Cerebellar nuclear complex (tissue), 1 donor: ENCODE data around the gene GALE.
A peak's percentile ranks its signal among the peaks of the same experiment; 100 is the strongest.
"Not testable (repeated sequence)": the region's sequence is repeated elsewhere in the genome, so short reads cannot be mapped to it uniquely, and the experiment has no call there.

Source experiments
- DNase-seq, 2 experiments: peaks; one replicate each; lab custom pipeline; 2025; lab: John Stamatoyannopoulos, UW

The GALE gene

DNA sequence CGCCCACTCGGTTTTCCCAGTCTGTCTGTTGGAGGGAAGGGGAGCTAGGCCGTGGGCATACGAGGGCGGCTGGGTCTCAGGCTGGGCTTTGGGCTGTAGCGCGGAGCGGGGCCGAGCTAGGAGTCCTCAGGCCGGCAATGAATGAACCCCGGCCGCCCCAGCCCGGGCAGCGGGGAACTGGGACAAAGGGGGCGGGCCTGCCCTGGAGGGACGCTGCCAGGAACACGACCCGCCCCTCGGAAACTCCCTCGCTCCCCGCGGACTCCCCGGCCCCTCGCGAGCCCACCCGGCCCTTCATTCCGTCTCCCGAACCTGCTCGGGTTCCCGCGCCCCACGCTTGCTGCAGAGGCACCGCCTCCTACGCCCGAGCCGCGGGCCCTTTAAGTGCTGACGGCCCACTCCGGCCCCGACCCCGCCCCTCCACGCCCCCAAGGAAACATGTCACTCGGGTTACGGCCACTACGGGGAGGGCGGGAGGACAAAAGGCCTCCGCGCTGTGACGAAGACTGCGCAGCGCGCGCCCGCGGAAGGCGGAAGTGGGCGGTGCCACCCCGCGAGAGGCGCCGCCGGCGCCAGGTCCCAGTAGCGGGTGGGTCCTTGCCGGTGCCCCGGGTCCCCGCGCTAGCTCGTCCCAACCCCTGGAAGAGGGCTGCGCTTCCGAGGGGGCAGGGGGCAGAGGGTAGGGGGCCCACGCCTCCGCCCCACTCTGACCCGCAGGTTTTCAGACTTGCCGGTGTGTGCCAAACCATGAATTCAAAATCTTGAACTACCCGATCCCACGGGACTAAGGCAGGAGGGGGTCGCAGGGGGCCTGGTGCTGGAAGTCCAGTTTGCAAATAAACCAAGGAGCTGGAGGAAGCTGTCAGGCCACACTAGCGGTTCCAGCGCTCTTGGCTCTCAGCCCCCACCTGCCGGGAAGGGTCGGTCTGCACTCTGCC, at the start of gene GALE:
Gene GALE (minus strand): TSS at position 355 of the 938 bp plus-strand sequence. CDS start 1,747 bp downstream, outside the sequence.
- DNase-seq, result peak; percentile 37 to 90

DNA sequence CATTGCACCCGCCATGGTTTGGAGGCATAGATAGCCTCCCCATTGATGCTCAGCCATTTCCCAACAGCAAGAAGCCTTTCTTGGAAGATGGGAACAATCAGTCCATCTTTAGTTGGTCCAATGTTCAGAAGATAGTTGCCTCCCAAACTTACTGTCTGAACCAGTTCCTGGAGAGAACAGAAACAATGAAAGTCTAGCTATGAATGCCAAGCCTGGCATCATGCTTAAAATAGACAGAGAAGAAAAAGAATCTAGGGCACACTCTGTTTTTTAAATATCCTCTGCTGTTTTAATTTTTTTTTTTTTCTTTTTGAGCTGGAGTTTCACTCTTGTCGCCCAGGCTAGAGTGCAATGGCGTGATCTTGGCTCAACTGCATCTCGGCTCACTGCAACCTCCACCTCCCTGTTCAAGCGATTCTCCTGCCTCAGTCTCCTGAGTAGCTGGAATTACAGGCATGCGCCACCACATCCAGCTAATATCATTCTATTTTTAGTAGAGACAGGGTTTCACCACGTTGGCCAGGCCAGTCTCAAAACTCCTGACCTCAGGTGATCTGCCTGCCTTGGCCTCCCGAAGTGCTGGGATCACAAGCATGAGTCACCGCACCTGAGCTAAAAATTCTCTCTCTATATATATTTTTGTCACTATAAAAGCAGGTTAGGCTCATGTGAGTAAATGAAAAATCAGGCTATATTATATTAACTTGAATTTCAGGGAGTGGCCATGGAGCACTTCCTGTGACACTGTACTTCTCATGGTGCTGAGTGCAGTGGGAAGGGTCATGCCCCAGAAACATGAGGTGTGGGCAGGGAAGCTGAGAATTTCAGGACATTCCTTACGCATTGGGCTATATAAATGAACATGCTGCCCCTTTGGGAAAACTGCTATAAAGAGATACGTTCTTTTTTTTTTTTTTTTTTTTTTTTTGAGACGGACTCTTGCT, 48.4 kb upstream of the GALE start:
- DNase-seq, result no peak

DNA sequence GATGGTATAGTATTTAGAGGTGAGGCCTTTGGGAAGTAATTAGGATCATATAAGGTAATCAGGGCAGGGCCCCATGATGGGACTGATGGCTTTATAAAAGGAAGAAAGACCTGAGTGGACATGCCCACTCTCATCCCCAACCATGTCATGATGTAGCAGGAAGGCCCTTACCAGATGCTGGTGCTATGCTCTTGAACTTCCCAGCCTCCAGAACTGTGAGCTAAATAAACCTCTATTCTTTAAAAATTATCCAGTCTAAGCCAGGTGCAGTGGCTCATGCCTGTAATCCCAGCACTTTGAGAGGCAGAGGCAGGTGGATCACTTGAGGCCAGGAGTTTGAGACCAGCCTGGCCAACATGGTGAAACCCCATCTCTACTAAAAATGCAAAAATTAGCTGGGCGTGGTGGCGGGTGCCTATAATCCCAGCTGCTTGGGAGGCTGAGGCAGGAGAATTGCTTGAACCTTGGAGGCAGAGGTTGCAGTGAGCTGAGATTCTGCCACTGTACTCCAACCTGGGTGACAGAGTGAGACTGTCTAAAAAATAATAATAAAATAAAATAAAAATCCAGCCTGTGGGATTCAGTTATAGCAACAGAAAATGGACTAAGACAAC, 47.0 kb upstream of the GALE start:
- DNase-seq, result not testable (repeated sequence)

DNA sequence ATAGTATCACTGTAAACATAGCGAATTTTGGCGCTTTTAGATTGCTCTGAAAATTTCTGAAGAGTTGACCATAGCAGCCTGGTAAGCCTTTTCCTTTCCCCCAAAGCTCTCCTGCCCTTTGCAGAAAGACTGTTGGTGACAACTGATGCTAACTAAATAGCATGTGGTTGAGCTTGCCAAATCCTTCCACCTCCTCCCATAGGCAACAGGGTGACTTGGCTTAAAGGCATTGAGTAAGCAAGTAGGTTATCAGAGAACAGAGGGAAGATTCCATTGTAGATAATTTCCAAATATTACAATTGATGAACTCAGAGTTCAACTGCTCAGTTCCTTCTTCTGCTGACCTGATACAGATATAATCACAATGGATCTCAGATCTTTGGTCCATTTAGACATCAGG, 44.6 kb upstream of the GALE start:
- no peak for DNase-seq

DNA sequence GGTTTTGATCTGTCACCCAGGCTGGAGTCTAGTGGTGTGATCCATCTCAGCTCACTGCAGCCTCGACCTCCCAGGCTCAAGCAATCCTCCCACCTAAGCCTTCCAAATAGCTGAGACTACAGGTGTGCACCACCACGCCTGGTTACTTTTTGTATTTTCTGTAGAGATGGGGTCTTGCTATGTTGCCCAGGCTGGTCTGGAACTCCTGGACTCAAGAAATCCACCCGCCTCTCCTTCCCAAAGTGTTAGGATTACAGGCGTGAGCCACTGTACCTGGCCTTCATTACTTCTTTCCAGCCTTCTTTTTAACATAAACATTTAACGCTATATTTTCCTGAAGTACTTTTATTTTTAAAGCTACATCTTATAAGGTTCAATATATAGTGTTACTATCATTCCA, 43.1 kb upstream of the GALE start:
- DNase-seq, result no peak

DNA sequence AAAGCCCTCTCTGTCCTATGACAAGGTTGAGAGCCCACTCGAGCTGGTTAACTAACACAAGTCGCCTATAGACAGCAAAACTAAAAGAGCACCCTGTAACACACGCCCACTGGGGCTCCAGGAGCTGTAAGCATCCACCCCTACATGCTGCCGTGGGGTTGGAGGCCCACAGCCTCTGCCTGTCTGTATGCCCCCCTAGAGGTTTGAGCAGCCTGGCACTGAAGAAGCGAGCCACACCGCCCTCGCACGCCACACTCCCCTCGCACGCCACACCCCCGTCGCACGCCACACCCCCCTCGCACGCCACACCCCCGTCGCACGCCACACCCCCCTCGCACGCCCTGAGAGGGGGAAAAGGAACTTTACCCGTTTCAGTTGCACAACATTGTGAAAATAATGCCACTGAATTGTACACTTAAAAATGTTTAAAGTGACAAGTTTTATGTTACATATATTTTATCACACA, 37.9 kb upstream of the GALE start:
- DNase-seq, result no peak

DNA sequence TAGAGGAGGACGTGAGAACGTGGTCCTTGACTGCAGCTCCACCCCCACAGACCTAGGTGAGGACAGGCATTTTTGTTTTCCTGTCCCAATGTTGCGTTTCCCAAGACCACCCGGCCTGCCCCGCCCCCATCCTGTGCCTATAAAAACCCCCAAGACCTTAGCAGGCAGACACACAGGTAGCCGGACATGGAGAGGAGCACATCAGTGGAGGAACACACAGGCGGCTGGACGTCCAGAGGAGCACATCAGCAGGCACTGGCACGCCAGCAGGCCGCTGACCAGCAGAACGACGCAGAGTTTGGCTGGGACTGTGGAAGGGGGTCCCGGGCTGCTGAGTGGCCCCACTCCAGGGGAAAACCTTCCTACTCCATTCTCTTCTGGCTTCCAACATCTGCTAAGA, 37.4 kb upstream of the GALE start:
- DNase-seq, result no peak

DNA sequence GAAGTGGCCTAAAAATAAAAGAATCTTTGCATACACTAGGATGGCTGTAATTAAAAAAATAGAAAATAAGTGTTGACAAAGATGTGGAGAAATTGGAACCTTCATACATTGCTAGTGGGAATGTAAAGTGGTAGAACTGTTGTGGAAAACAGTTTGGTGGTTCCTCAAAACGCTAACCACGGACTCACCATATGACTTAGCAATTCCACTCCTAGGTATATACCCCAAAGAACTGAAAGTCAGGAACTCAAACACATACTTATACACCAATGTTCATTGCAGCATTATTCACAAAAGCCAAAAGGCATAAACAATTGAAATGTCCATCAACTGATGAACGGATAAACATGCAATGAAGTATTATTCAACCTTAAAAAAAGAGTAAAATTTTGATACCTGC, 35.5 kb upstream of the GALE start:
- no peak for DNase-seq

DNA sequence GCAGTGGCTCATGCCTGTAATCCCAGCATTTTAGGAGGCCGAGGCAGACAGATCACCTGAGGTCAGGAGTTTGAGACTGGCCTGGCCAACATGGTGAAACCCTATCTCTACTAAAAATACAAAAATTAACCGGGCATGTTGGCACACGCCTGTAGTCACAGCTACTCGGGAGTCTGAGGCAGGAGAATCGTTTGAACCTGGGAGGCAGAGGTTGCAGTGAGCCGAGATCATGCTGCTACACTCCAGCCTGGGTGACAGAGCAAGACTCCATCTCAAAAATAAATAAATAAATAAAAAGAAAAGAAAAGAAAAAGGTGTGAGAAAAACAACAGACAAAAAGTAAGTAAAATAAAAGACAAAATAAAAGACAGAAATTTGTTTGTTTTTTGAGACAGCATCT, 33.6 kb upstream of the GALE start:
- not testable (repeated sequence) for DNase-seq

DNA sequence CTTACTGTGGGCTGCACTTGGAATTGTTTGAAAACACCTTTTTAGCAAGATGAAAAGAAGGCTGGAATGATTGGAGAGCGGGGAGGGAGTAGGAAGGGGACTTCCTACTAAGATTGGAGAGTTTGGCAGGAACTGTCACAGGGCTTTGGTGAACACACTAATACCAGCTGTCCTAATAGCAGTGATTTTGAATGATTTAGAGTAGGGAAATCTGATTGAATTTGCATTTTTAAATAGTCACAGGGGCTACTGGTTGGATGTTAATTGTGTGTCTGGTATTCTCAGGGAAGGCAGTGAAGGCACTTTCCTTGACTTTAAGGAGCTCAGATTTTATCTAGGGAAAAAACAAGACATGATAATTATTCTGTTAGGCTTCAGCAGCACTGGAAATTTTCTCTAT, 27.2 kb upstream of the GALE start:
- DNase-seq, result no peak

DNA sequence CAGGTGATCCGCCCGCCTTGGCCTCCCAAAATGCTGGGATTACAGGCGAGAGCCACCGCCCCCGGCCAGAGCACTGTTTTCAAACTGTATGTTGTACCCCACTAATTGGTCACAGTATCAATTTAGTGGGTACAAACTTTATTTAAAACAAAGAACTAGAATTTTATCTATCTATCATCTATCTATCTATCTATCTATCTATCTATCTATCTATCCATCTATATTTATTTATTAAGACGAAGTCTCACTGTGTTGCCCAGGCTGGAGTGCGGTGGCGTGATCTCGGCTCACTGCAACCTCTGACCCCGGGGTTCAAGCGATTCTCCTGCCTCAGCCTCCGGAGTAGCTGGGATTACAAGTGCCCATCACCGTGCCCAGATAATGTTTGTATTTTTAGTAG, 26.0 kb upstream of the GALE start:
- DNase-seq, result not testable (repeated sequence)

DNA sequence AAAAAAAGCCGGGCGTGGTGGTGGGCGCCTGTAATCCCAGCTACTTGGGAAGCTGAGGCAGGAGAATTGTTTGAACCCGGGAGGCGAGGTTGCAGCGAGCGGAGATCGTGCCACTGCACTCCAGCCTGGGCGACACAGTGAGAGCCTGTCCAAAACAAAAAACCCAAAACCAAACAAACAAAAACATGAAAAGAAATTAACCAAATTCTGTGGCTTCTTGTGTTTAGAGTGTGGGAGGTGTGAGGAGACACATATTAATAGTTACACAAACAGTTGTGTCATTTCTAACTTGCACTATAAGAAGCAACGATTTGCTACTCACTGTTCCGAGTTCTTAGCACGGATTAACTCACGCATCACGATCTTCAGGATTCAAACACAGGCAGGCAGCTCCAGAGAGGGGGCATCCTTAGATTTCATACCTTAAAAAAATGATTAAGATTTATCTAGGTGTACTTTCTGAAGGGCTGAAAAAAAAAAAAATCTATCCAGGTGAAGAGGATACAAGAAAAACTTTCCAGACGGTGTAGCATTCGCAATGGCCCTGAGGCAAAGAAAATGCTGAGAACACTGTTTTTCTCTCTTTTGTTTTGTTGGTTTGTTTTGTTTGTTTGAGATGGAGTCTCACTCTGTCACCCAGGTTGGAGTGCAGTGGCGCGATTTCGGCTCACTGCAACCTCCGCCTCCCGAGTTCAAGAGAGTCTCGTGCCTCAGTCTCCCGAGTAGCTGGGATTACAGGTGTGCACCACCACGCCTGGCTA, 25.4 kb upstream of the GALE start:
- DNase-seq, result no peak

DNA sequence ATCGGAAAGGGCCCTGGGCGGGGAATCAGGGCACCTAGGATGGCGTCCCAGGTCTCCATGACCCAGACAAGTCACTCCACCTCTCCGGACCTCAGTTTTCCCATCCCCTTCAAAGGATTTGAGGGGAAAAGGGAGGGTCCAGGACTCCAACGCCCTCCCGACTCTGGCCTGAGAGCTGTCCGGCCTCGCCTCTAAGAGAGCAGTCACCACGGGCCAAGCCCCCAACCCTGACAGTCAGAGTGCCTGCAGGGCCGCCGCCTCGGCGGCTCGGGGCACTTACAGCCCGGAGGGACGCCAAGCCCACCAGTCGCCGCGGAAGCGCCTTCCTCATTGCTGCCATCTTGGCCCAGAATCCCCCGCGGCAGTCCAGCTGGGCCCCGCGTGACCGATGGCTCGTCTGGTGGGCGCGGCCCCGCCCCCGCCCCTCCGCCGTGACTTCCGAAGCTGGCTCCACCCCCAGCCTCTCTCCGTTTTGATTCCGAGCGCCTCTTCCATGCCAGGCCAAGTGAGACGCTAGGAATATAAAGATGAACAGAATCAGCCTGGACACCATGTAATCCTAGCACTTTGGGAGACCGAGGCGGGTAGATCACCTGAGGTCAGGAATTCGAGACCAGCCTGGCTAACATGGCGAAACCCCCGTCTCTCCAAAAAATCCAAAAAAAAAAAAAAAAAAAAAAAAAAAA, 24.7 kb upstream of the GALE start, which contains the start of gene HMGCL:
Gene HMGCL (minus strand): TSS at position 354 of the 686 bp plus-strand sequence. CDS start 14 bp downstream, at position 340.
- DNase-seq, result peak in 1 of 2 experiments; percentile 56

DNA sequence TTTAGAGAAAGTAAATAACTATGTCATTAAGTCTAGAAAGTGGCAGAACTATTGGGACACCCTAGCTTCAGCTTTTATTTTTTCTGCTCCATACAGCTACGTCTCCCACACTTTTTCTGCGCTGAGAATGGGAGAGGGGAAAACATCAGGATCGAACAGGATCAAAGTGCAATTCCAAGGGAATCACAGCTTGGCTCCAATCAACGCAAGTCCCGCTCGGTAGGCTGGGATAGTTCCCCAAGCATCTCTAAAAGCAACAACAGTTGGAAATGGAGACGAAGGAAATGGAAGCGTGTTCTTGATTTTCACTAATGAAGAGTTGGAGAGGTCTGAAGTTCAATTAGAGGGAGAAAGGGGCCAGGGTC, 24.1 kb upstream of the GALE start:
- no peak for DNase-seq

DNA sequence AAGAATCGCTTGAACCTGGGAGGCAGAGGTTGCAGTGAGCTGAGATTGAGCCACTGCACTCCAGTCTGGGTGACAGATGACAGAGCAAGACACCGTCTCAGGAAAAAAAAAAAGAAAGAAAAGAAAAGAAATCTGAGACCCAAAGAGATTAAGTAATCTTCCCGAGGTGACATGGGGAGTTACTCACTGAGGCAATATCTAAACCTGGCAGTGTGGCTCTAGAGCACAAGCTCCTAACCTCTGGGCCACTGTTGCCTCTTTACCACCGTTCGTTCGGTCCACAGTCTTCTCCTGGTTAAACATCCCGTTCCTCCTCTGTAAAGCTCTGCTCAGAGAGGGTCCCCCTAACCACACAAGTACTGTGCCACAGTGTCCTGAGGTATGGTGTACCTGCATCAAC, 23.2 kb upstream of the GALE start:
- no peak for DNase-seq

DNA sequence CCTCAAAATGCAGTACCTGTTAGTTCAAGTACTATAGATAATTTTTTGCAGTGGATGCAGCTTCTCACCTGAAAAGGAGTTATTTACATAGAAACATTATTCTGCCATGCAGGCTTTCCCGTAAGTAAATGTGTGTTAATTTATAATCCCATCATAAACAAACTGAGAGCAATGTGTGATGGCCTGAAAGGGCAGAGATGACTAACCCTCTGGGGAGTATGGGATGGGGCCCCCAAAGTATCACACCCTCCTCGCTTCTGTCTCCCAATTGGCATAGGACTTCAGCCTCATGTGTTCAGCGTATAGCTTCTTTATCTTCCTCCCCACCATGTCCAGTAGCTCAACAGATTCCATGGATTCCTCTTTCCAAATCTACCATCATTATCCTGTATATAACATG, 17.1 kb upstream of the GALE start:
- DNase-seq, result no peak

DNA sequence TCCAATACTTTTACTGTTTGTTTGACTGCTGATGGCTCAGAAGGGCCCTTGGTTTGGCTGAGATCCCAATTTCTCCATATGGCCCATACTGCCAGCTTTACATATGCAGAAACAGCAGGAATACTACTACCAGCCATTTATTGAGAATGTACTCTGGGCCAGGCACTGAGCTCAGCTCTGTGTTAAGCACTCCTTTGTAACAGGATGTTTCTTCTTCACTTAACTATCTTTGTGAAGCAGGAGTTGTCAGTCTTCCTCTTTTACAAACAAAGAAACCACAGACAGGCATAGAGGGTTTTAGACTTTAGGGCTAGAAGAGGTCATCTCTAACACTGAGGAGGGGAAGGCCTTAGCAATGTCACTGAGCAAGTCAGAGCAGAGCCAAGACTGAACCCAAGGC, 16.4 kb upstream of the GALE start:
- DNase-seq, result no peak

DNA sequence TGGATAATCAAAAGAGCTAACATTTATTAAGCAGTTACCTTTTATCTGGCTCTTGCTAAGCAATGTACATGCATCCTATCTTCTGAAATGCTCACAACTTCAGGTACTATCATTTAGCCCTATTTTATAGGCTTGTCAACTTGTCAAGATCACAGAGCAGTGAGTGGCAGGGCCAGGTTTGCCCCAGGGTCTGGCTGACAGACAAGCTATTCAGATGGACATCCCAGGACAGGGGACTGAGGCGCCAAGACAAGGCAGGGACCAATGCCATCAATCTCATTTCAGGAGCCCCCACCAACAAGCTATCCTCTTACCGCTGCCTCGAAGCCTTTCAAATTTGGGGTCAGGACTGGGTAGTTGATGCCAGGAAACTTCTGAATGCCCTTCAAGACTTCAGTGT, 15.8 kb upstream of the GALE start:
- no peak for DNase-seq

DNA sequence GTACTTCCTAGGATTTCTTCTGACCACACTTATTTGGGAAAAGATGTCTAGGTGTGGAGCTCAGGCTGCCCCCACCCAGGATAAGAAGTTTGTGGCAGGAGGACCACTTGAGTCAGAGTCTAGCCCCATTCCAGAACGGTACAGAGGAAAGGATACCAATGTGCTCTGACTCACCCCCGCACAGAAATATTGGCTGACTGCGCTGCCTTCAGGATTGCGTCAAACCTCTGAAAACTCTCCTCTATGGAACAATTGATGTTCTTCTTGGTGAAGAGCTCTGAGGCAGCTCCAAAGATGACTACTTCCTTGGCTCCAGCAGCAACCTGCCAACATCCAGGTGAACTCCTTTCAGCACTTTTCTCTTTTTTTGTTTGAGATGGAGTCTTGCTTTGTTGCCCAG, 13.5 kb upstream of the GALE start:
- no peak for DNase-seq

DNA sequence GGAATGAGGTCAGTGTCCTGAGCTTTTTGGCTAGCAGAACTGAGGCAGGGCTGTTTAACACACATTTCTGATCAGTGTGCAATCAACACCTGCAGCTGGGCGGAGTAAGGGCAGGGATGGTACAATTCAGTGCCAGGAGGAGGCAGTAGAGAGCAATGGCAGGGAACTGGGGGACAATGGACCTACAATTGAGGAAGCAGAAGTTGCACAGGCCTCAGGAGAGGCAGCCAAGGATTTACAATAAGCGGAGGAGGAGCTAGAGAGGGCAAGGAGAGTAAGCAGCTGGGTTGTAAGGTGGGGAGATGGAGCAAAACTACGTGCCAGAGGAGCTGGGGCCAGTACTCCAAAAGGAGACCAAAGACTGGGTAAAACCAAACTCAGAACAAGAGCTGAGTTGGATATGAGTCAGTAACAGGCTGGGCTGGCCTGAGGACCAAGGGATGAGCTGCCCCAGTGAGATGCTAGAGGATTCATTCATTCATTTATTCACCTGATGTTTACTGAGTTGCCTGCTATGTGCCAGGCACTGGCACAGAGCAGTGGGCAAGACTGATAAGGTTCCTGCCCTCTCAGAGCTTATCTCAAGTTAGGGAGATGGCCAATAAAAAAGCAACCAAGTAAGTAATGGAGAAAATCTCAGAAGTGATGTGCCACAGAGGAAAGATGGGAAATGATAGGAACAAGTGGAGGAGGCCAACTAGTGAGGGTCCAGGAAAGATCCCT, 10.4 kb upstream of the GALE start:
- no peak for DNase-seq
